HFFc6 (cell line): ENCODE data around the gene PRPF38A. TPM values are rescaled to one million over a fixed set of nuclear protein-coding genes. Genes with fewer than 3 reads are reported as not detected.

ENCODE experiments used
- DNase-seq: peaks from one replicate; pipeline ENCODE4 v3.0.0-alpha.2; 2018
- H3K27ac Mint-ChIP-seq: 2 replicates; pipeline ENCODE4 v1.8.0; 2020; ENCODE audit warnings: mild to moderate bottlenecking, mixed read lengths
- H3K27me3 Mint-ChIP-seq: 2 replicates; pipeline ENCODE4 v1.8.0; 2021; ENCODE audit warnings: mild to moderate bottlenecking, moderate library complexity, mixed read lengths; ENCODE audit not compliant: insufficient read depth
- H3K36me3 Mint-ChIP-seq: 2 replicates; pipeline ENCODE4 v1.8.0; 2021; ENCODE audit warnings: low read depth, mixed read lengths
- H3K4me1 Mint-ChIP-seq: 2 replicates; pipeline ENCODE4 v1.8.0; 2020; ENCODE audit warnings: low read depth, mixed read lengths
- H3K4me3 Mint-ChIP-seq: 2 replicates; pipeline ENCODE4 v1.8.0; 2020; ENCODE audit warnings: mild to moderate bottlenecking, moderate library complexity, mixed read lengths
- H3K9me3 Mint-ChIP-seq: 2 replicates; pipeline ENCODE4 v1.8.0; 2020; ENCODE audit warnings: mild to moderate bottlenecking, mixed read lengths
- total RNA-seq, 6 experiments: library from RNA; stranded (reverse); fragmentation: NEBNext Ultra II Directional; extraction: Animal tissue kit (Norgen Biotek cat#: 25700); gene quantifications; 2 replicates in 1 of 6; 3 replicates in 5 of 6; pipeline ENCODE4 v1.2.3, GENCODE V29; 2021
- TF ChIP-seq, protein P1 (sequence below): fragments of 200-600 bp; sonication (generic); IDR thresholded peaks from 2 replicates; pipeline ENCODE4 v1.5.0; 2021; ENCODE audit warnings: antibody characterized with exemption, mild to moderate bottlenecking

Gene PRPF38A
- total RNA-seq, 6 experiments from 2014 or later, result 27.7 to 33.0 (median 31.3) TPM

DNA sequence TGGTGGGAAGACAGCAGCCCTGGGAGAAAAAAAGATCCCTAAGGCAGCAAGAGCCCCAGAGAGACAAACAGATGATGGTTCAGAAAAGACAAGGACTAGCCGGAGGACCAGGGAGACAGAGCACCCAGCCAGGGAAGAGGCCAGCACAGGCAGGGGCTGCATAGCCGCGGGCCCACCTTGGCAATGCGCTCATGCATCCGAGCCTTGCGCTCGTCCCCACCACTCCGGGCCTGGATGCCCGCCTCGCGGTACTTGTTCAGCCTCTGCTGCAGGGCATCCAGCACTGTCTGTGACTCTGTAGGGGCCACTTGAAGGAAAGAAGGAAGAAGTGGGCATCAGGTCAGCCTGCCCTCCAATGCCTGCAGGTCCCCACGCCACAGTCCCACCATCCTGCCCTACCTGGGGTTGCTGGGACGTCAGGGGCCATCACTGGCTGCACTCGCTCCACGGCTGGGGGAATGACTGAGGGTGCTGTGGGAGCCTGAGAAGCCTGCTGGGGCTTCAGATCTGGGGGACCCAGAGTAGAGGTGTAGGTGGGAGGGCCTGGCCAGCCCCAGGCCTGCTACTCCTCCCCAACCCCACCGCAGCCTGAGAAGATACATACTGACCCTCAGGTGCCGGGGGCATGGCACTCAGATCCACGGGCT lies 45.4 kb upstream of the PRPF38A start:
- no peaks in the 10 kb centered on the region; the same call in 1 of the 2 replicates for H3K27me3 Mint-ChIP-seq
- TF ChIP-seq, protein P1, sequence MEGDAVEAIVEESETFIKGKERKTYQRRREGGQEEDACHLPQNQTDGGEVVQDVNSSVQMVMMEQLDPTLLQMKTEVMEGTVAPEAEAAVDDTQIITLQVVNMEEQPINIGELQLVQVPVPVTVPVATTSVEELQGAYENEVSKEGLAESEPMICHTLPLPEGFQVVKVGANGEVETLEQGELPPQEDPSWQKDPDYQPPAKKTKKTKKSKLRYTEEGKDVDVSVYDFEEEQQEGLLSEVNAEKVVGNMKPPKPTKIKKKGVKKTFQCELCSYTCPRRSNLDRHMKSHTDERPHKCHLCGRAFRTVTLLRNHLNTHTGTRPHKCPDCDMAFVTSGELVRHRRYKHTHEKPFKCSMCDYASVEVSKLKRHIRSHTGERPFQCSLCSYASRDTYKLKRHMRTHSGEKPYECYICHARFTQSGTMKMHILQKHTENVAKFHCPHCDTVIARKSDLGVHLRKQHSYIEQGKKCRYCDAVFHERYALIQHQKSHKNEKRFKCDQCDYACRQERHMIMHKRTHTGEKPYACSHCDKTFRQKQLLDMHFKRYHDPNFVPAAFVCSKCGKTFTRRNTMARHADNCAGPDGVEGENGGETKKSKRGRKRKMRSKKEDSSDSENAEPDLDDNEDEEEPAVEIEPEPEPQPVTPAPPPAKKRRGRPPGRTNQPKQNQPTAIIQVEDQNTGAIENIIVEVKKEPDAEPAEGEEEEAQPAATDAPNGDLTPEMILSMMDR, result no peak
- no peak for DNase-seq
- 0 out of 2 replicates have a peak, but pooled peaks cover 1% of the 10 kb centered on the region for H3K4me1 Mint-ChIP-seq
- H3K9me3 Mint-ChIP-seq, result no peaks in the 10 kb centered on the region
- H3K36me3 Mint-ChIP-seq, result peaks cover 35% of the 10 kb centered on the region
- H3K4me3 Mint-ChIP-seq, result no peak overlapping the region
- no peak overlapping the region for H3K27ac Mint-ChIP-seq

DNA sequence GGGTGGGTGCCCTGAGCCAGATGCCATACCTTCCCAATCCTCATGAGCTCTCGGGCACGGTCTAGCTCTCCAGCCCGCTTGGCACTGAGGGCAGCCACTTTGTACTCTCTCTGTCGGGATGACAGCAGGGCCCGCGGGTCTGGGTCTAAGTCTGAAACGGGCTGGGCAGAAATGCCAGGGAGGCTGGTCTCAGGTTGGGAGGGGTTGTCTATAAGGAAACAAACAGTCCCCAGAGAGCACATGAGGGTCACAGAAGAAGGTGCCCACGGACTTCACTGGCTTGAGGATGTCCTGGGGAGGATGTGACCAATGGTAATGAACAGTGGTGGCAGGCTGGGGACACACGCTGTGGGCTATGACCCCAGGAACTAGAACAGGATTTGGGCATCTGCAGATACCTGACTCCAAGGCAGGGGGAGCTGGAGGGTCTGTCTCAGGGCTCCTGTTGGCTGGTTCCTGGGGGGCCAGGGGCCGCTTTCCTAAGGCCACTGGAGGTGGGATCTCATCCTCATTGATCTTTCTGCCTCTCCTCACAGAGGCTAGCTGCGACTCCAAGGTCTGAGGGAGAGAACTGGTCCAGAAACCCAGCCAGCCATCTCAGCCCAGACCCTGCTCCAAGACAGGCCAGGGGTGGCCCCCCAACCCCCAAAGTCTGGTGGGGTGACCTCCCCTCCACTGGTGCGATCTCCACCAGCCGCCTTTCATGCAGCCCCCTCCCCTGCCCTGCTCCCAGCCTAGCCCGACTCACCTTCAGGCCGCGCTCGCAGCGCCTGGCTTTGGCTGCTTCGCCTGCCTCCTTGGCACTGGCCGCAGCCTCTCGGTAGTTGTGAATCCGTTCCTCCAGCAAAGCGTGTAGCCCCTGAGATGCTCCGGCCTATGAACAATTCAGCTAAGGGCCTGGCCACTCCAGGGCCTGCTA lies 44.5 kb upstream of the PRPF38A start:
- no peak for DNase-seq
- Mint-ChIP-seq H3K36me3 (peaks cover 28% of the 10 kb centered on the region), H3K27ac (no peak overlapping the region), H3K4me3 (no peak overlapping the region), H3K4me1 (peaks cover 11% of the 10 kb centered on the region; the same call in 1 of the 2 replicates), H3K9me3 (no peaks in the 10 kb centered on the region), H3K27me3 (no peaks in the 10 kb centered on the region; the same call in 1 of the 2 replicates)
- TF ChIP-seq, protein P1, result no peak

DNA sequence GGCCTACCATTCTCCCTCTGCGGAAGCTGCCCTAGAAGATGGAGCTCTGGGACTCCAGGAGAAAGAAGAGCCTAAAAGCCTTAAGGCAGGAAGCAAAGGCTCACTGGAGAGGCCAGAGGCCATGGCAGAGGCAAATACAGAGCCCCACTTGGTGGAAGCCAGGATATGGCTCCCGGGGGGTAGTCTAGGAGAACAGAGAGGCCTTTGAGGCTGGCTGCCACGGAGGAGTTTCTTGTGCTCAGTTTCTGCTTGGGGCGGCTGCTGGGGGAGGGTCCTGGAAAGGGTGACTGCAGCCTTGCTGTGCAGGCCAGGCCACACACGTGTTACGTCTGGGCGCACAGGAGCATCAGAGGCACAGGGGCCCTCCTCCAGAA lies 43.8 kb upstream of the PRPF38A start:
- H3K4me1 Mint-ChIP-seq, result peaks cover 15% of the 10 kb centered on the region; the same call in 1 of the 2 replicates
- H3K9me3 Mint-ChIP-seq, result no peaks in the 10 kb centered on the region
- H3K4me3 Mint-ChIP-seq, result no peak overlapping the region
- TF ChIP-seq, protein P1, result no peak
- H3K36me3 Mint-ChIP-seq, result peaks cover 26% of the 10 kb centered on the region
- H3K27me3 Mint-ChIP-seq, result peaks cover 2% of the 10 kb centered on the region; the same call in 1 of the 2 replicates
- H3K27ac Mint-ChIP-seq, result no peak overlapping the region
- no peak for DNase-seq

DNA sequence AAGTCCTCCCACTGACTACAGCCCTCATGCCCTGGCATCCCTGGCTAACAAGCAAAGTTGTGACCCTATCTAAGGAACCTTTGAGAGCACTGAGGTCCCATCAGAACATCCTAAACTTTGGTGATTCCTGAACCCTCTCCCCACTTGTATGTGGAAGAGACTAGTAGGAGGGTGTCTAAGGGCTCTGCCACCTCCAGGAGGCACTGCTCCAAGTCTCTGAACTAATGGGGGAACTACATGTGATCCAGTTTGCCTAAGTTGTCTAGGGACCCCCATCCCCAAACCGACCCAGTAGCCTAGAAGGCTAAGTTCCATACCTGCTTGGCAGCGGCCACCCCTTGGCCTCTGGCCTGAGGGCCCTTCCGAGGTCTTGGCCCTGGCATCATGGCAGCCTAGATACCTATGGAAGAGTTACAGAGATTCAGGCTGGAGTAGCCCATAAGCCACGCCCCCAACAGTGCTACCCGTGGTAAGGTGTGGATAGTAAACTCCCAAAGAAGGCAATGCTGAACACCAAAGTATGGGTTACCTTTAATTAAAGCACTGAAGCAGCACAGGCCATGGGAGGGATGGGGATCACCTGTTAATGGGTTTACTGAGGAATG lies 40.1 kb upstream of the PRPF38A start:
- H3K4me1 Mint-ChIP-seq, result peaks cover 35% of the 10 kb centered on the region
- no peak for DNase-seq
- H3K27ac Mint-ChIP-seq, result peak overlapping the region; percentile 97
- TF ChIP-seq, protein P1, result no peak; the same call in 1 of the 2 replicates
- H3K9me3 Mint-ChIP-seq, result no peaks in the 10 kb centered on the region
- peaks cover 16% of the 10 kb centered on the region for H3K36me3 Mint-ChIP-seq
- H3K4me3 Mint-ChIP-seq, result peak overlapping the region; percentile 96
- peaks cover 2% of the 10 kb centered on the region for H3K27me3 Mint-ChIP-seq

DNA sequence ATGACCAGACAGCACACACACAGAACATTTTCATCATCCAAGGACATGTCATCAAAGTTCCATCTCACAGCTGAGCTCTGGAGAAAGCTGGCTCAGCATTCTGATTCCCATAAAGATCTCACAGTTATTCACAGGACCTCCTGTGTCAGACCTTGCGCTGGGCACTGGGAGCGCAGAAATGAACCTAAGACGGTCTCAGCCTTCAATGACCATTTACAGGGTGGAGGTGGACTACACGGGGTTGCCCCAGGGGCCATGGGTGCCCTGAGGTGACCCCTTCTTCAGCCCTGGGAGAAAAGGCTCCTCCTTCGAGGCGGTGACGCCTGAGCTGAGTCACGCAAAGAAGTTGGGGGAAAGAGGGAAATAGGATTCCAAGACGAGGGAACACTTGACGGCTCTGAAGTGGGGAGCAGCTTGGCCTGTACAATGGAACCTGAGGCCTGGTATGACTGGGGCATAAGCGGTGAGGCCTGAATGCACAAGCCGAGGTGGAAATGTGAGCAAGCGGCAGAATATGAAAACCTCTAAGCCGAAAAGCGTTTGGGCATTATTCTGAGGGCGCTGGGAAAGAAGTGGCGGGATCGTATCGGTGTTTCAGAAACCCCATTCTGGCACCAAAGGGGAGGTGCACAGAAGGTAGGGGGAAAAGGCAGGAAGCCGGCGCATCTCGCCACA lies 39.2 kb upstream of the PRPF38A start:
- Mint-ChIP-seq H3K36me3 (peaks cover 16% of the 10 kb centered on the region), H3K9me3 (no peaks in the 10 kb centered on the region), H3K4me3 (peak overlapping the region; percentile 96), H3K4me1 (peaks cover 35% of the 10 kb centered on the region), H3K27ac (peak overlapping the region; percentile 97), H3K27me3 (peaks cover 2% of the 10 kb centered on the region)
- DNase-seq, result peak; percentile 55
- TF ChIP-seq, protein P1, result no peak
